Measurements from ENCODE around the gene WNT3.

Gene WNT3

DNA sequence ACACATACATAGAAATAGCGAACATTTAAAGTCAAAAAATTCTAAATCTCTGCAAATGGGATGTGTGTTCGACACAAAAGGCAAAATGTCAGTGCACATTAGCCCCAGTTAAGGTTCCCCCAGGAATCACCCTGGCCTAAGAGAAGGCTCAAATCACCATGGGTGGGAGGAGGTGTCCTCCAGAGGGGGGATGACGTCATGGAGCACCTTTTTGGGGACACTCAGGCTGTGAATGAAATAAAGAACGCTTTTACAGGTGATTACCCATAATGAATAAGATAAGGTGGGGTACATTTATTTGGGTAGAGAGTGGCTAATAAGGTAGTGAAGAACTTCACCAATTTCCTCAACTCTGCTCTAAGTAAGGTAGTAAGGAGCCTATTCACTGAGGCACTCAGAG is 26.4 kb downstream of the WNT3 start:
- TF ChIP-seq, protein P1, sequence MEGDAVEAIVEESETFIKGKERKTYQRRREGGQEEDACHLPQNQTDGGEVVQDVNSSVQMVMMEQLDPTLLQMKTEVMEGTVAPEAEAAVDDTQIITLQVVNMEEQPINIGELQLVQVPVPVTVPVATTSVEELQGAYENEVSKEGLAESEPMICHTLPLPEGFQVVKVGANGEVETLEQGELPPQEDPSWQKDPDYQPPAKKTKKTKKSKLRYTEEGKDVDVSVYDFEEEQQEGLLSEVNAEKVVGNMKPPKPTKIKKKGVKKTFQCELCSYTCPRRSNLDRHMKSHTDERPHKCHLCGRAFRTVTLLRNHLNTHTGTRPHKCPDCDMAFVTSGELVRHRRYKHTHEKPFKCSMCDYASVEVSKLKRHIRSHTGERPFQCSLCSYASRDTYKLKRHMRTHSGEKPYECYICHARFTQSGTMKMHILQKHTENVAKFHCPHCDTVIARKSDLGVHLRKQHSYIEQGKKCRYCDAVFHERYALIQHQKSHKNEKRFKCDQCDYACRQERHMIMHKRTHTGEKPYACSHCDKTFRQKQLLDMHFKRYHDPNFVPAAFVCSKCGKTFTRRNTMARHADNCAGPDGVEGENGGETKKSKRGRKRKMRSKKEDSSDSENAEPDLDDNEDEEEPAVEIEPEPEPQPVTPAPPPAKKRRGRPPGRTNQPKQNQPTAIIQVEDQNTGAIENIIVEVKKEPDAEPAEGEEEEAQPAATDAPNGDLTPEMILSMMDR (IDR thresholded peaks at IDR 0.05): no peak
- no peak for TF ChIP-seq ZFX (IDR thresholded peaks at IDR 0.05; ENCODE audit: borderline replicate concordance)
- H3K27ac ChIP-seq: no peak overlapping the region

DNA sequence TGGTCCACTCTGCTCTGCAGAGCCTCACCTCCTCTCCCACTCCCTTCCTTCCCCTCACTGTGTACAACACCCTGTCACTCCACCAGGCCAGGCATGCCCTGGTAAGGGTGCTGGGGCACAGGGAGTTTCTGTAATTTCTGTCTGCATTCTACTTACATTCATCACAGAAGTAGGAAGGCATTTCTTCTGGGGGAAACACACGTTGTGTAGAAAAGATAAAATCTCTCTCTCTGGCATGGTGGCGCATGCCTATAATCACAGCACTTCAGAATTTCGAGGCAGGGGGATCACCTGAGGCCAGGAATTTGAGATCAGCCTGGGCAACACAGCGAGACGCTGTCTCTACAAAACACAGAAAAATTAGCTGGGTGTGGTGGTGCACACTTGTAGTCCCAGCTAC is 27.0 kb downstream of the WNT3 start:
- no peak overlapping the region for H3K27ac ChIP-seq
- TF ChIP-seq, protein P1 (IDR thresholded peaks at IDR 0.05): no peak
- TF ChIP-seq ZFX (IDR thresholded peaks at IDR 0.05; ENCODE audit: borderline replicate concordance): no peak

DNA sequence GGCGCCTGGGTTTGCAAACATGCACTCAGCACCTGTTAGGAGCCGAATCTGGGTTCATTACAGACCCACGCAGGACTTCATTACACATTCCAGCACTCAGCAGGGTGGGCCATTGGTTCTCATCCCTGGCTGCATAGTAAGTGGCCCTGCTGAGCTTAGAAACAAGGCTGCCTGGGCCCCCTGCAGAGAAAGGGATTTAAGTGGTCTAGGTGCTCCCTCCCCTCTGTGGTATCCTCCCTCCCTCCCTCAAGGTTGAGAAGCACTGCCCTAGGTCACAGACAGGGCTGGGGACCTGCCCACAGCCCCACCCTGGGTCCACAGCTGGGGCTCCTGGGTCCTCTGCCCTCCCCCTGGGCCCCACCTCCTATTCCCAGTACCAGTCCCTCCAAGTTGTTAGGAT is 28.3 kb downstream of the WNT3 start:
- H3K27ac ChIP-seq: no peak overlapping the region
- TF ChIP-seq, protein P1 (IDR thresholded peaks at IDR 0.05): no peak

DNA sequence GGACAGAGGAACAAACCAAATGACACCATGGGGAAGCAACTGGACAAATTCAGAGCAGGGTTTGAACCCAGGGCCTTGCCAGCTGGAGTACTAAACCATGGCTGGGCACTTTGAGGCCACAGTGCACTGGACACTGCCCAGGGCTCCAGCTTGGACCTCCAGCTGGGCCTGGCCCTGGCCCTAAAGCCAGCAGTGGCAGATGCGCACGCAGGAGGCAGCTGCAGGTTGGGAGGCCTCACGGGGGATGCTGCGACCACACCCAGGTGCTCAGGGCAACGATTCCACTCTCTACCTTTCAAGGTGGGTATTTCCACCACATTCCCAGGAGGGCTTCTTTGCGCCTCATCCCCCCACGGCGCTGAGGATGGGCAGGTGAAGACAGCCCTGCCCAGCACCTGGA is 28.9 kb downstream of the WNT3 start:
- H3K27ac ChIP-seq: no peak overlapping the region
- TF ChIP-seq ZFX (IDR thresholded peaks at IDR 0.05; ENCODE audit: borderline replicate concordance): no peak
- TF ChIP-seq, protein P1 (IDR thresholded peaks at IDR 0.05): no peak

DNA sequence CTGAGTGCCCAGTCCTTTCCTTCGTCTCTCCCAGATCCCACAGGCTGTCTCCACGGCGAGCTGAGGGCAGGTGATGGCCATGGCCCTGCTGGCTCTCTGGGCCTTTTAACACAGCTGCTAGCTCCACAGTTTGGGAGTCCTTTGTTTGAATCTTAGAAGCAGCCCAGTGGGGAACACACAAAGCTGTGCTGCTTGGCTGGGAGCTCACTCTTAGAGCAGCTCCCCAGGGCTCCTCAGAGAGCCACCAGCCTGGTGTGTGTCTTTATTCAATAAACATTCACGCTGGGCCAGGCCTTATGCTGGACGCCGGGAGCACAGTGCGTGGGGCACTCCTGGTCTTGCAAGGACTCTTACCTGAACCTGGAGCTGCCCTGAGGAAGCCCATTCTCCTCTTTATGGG is 29.7 kb downstream of the WNT3 start:
- TF ChIP-seq ZFX (IDR thresholded peaks at IDR 0.05; ENCODE audit: borderline replicate concordance): no peak
- TF ChIP-seq, protein P1 (IDR thresholded peaks at IDR 0.05): no peak
- no peak overlapping the region for H3K27ac ChIP-seq

DNA sequence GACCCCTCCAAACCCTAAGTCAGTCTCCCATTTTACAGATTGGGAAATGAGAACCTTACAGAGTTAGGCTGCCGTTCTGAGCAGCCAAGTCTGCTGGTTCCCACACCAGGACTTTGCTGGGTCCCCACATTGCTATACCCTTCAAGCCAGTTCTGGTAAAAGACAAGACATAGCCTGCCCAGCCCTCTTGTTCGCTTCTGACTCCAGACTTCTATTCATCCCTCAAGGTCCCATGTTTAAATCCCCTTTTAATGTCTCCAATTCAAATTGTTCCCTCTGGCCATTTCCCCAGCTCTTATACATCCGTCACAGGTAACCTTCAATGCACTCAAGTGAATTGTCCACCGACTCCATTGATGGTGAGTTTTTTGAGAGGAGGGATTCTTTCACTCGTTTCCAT is 30.2 kb downstream of the WNT3 start:
- no peak overlapping the region for H3K27ac ChIP-seq
- TF ChIP-seq ZFX (IDR thresholded peaks at IDR 0.05; ENCODE audit: borderline replicate concordance): no peak
- TF ChIP-seq, protein P1 (IDR thresholded peaks at IDR 0.05): no peak

DNA sequence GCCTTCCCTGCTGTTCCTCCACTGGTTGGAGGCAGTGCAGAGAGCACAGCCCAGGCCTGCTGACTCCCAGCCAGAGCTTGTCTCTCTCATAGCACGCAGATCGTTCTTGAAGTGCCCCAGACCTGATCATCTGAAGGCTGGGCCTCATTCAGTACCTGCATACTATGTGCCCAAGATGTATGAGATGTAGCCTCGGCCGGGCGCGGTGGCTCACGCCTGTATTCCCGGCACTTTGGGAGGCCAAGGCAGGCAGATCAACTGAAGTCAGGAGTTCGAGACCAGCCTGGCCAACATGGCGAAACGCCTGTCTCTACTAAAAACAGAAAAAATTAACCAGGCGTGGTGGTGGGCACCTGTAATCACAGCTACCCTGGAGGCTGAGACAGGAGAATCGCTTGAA is 31.0 kb downstream of the WNT3 start:
- TF ChIP-seq, protein P1 (IDR thresholded peaks at IDR 0.05): no peak
- TF ChIP-seq ZFX (IDR thresholded peaks at IDR 0.05; ENCODE audit: borderline replicate concordance): no peak
- H3K27ac ChIP-seq: no peak overlapping the region

Data from 22Rv1 (cell line).